ENCODE measurements around the gene KLRC4. TPM values are rescaled to one million over a fixed set of nuclear protein-coding genes. Genes with fewer than 3 reads are reported as not detected.

Gene KLRC4
- total and polyA plus RNA-seq, 2 of the 4 experiments (the other 2 are of a cell fraction): not detected

DNA sequence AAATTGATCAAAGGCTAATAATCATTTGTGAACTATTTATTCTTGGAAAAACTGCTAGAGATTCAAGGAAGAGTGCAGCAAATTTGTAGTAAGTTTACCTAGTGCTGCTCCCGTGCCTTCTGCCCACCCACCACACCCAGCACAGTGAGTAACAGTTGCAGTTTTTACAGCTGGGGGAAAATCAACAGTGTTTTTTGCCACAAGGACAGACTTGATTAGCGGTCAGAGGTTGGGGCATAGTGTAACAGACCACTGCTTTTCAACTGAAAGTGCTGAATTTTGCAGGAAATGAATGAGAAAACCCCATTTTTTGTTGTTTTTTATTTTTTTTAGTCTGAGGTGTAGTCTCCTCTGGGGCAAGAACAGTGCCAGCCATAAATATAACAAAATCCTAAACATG lies 12.3 kb downstream of the KLRC4 start:
- Histone ChIP-seq H4K5ac (ENCODE audit: low read depth, low read length) (no peak overlapping the region), H4K91ac (ENCODE audit: insufficient read depth, low read depth, low read length) (no peak overlapping the region), H3K4me1 (ENCODE audit: control insufficient read depth, insufficient read depth, low read length) (no peaks in the 10 kb centered on the region), H2AK5ac (ENCODE audit: low read depth, low read length) (no peak overlapping the region), H3K4me2 (ENCODE audit: low read depth, low read length) (no peak overlapping the region), H3K4me3 (ENCODE audit: insufficient read depth, low read depth, low read length) (no peak overlapping the region), H2BK120ac (ENCODE audit: low read depth, low read length) (no peak overlapping the region), H3K27ac (ENCODE audit: insufficient read depth, low read length) (no peak overlapping the region), H3K14ac (replicated peaks; ENCODE audit: low read depth, low read length) (no peak overlapping the region), H2BK15ac (ENCODE audit: low read depth, low read length) (no peak overlapping the region), H2BK5ac (ENCODE audit: low read depth, low read length, poor library complexity, severe bottlenecking) (no peak overlapping the region), H3K56ac (ENCODE audit: extremely low read depth, insufficient read depth, low read length) (no peak overlapping the region), H3K4ac (ENCODE audit: low read depth, low read length) (no peak overlapping the region), H2BK20ac (ENCODE audit: low read depth, low read length) (no peak overlapping the region), H4K20me1 (ENCODE audit: insufficient read depth, low read length) (no peaks in the 10 kb centered on the region), H3K9me3 (ENCODE audit: control insufficient read depth, insufficient read depth, low read length) (no peaks in the 10 kb centered on the region), H3K36me3 (ENCODE audit: control insufficient read depth, insufficient read depth, low read length) (no peaks in the 10 kb centered on the region), H3K18ac (ENCODE audit: low read depth, low read length) (no peak overlapping the region), H2AFZ (replicated peaks; ENCODE audit: low read length, poor library complexity) (no peak overlapping the region), H3K79me1 (ENCODE audit: low read depth in 1 of 2, low read length in 2 of 2) (no peaks in the 10 kb centered on the region), H3K9ac (ENCODE audit: low read depth, low read length) (no peak overlapping the region), H3K23ac (ENCODE audit: low read depth, low read length) (no peak overlapping the region), H4K8ac (ENCODE audit: low read depth in 2 of 2, low read length in 2 of 2) (no peak overlapping the region), H2AK9ac (replicated peaks; ENCODE audit: low read depth, low read length, poor library complexity) (no peak overlapping the region), H3K27me3 (ENCODE audit: control insufficient read depth, insufficient read depth, low read length) (no peaks in the 10 kb centered on the region; the same call in 1 of the 2 replicates), H3K9me1 (ENCODE audit: insufficient read depth, low read length) (no peaks in the 10 kb centered on the region)
- TF ChIP-seq CEBPB (IDR thresholded peaks at IDR 0.05; ENCODE audit: low read depth, low read length): no peak
- TF ChIP-seq NFE2L2 (IDR thresholded peaks at IDR 0.05; ENCODE audit: low read depth, low read length): no peak
- TF ChIP-seq POLR2A (IDR thresholded peaks at IDR 0.05; ENCODE audit: low read depth, low read length): no peak
- no peak for TF ChIP-seq MAFK (IDR thresholded peaks at IDR 0.05; ENCODE audit: low read depth, low read length)
- TF ChIP-seq, protein P1, sequence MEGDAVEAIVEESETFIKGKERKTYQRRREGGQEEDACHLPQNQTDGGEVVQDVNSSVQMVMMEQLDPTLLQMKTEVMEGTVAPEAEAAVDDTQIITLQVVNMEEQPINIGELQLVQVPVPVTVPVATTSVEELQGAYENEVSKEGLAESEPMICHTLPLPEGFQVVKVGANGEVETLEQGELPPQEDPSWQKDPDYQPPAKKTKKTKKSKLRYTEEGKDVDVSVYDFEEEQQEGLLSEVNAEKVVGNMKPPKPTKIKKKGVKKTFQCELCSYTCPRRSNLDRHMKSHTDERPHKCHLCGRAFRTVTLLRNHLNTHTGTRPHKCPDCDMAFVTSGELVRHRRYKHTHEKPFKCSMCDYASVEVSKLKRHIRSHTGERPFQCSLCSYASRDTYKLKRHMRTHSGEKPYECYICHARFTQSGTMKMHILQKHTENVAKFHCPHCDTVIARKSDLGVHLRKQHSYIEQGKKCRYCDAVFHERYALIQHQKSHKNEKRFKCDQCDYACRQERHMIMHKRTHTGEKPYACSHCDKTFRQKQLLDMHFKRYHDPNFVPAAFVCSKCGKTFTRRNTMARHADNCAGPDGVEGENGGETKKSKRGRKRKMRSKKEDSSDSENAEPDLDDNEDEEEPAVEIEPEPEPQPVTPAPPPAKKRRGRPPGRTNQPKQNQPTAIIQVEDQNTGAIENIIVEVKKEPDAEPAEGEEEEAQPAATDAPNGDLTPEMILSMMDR (conservative IDR thresholded peaks at IDR 0.05; ENCODE audit: low read depth, low read length): no peak
- TF ChIP-seq, protein P2, sequence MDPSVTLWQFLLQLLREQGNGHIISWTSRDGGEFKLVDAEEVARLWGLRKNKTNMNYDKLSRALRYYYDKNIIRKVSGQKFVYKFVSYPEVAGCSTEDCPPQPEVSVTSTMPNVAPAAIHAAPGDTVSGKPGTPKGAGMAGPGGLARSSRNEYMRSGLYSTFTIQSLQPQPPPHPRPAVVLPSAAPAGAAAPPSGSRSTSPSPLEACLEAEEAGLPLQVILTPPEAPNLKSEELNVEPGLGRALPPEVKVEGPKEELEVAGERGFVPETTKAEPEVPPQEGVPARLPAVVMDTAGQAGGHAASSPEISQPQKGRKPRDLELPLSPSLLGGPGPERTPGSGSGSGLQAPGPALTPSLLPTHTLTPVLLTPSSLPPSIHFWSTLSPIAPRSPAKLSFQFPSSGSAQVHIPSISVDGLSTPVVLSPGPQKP (IDR thresholded peaks at IDR 0.05; ENCODE audit: borderline replicate concordance, low read depth, low read length): no peak
- no peak for TF ChIP-seq SMC3 (IDR thresholded peaks at IDR 0.05; ENCODE audit: low read depth, low read length)
- TF ChIP-seq, protein P3, sequence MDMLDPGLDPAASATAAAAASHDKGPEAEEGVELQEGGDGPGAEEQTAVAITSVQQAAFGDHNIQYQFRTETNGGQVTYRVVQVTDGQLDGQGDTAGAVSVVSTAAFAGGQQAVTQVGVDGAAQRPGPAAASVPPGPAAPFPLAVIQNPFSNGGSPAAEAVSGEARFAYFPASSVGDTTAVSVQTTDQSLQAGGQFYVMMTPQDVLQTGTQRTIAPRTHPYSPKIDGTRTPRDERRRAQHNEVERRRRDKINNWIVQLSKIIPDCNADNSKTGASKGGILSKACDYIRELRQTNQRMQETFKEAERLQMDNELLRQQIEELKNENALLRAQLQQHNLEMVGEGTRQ (IDR thresholded peaks at IDR 0.05; ENCODE audit: low read depth, low read length): no peak
- in situ Hi-C loops (cut with MboI; ENCODE audit: low sequenced_read_pairs): no loop called here
- 100% methylated on average over 1 of the region's 2 CpGs; no CpG with 5 or more reads in 1 of the 2 experiments for WGBS, 2 experiments (ENCODE audit: extremely low coverage in 2 of 2, insufficient read length in 1 of 2)
- no peak for ATAC-seq (ENCODE audit: low read depth)
- dilution Hi-C loops (cut with HindIII; ENCODE audit: low sequenced_read_pairs, unreplicated experiment): no loop called here
- DNase-seq: no peak
- CTCF ChIA-PET: no interaction called here
- no TSS peak for BruUV-seq (replicated peaks)
- intact Hi-C loops (cut with micrococcal nuclease): no loop called here
- POLR2A ChIA-PET (ENCODE audit: unreplicated experiment): no interaction called here

All from IMR-90 (cell line).